ENCODE results near the gene FRA10AC1.
"Not testable (repeated sequence)": the region's sequence is repeated elsewhere in the genome, so short reads cannot be mapped to it uniquely, and the experiment has no call there.

Gene FRA10AC1

DNA sequence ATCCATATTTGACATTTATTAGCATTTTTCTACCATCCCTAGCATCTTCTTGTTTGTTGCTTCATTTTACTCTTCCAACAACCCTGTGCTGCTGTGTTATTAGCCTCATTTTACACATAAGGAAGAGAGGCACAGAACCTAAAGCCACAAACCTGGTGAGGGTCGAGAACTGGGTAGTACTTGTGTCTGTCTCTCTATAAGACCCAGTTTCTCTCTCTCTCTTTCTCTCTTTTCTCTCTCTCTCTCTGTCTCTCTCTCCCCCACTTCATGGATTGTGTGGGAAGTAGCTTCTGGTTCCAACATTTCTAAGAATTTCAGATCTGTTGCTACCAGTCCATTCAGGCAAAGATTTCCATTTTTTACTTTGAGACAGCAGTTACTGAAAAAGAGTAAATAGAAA lies 1.4 kb upstream of the FRA10AC1 start:
- DNase-seq (ENCODE audit: low read depth in 2 of 3, low spot score in 2 of 3), result no peak

DNA sequence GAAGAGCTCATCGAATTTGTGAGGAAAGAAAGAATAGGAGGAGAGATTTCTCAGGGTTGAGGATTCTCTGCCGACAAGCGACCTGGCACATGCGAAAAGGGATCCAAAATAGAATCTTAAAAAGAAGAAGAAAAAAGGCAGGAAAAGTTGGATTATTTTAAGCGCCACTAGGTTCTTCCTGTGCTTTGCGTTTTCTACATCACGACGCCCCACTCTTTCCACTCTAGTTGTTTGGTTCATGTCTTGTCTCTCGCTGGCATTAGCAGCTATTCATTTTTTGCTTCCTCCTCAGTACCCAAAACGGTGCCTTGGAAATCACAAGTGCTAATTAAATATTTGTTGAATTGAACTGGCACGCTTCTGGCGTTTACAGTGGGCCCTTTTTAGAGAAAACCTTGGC lies 674 bp upstream of the FRA10AC1 start:
- no peak for DNase-seq (ENCODE audit: low read depth in 2 of 3, low spot score in 2 of 3)

DNA sequence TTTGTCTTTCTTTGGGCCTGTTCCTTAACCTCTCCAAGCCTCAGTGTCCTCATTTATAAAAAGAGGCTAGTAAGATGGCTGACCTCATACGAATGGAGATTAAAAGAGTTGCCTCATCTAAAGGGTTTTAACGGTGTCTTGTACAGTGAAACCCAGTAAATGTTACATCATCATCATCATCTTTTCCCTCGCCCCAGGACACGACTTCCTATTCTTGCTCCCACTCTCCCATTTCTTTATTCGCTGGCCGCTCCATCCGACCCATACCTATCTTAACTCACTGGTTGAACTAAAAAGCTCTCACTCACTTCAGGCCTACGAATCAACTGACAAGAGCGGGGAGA lies 554 bp downstream of the FRA10AC1 start:
- no peak for DNase-seq (ENCODE audit: low read depth in 2 of 3, low spot score in 2 of 3)

DNA sequence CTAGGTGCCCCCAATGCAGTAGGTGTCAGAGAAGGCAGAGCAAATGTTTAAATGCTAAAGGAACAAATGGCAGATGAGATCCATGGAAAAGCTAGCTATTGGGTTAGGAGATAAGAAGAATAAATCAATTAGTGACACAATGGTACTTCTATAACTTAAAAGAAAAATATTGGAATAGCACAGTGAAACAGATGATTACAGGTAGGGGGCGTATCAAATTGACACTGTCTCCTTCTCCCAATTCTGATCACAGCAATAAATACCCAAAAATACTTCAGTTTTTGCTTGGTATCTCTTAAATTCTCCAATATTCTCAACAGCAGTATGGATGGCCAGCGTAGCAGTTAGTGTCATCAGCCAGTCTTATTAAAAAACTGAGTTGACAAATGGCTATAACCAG lies 5.2 kb downstream of the FRA10AC1 start:
- DNase-seq (ENCODE audit: low read depth in 2 of 3, low spot score in 2 of 3), result no peak

DNA sequence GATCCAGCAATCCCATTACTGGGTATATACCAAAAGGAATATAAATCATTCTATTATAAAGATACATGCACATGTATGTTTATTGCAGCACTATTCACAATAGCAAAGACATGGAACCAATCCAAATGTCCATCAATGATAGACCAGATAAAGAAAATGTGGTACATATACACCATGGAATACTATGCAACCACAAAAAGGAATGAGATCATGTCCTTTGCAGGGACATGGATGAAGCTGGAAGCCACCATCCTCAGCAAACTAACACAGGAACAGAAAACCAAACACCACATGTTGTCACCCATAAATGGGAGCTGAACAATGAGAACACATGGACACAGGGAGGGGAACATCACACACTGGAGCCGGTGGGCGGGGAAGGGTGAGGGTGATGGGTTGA lies 5.8 kb downstream of the FRA10AC1 start:
- DNase-seq (ENCODE audit: low read depth in 2 of 3, low spot score in 2 of 3), result not testable (repeated sequence)

DNA sequence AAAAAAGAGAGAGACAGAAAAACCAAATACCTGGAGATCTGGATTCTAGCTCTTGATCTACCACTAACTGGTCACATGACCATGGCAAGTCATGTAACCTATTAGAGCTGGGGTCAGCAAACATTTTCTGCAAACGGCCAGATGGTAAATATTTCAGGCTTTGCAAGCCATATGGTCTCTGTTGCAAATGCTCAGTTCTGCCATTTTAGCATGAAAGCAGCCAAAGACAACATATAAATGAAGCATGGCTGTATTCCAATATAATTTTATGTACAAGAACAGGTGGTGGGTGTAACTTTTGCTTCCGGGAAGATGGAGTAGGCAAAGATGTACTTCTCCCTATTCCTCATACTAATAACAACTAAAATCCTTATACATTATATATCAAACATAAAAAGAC lies 6.7 kb downstream of the FRA10AC1 start:
- no peak for DNase-seq (ENCODE audit: low read depth in 2 of 3, low spot score in 2 of 3)

DNA sequence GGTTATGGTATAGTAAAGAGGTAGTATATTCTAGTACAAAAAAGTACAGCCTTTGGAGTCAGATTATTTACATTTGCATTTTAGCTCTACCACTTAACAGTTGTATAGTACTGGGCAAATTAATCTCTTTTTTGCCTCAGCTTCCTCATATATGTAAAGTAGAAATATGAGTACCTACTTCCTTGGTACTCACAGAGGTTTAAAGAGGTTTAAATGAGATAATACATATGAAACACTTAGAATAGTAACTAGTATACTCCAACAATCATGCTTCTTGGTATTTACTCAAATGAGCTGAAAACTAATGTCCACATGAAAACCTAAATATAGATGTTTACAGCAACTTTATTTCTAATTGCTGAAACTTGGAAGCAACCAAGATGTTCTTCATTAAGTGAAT lies 14.7 kb downstream of the FRA10AC1 start:
- DNase-seq (ENCODE audit: low read depth in 2 of 3, low spot score in 2 of 3), result no peak

DNA sequence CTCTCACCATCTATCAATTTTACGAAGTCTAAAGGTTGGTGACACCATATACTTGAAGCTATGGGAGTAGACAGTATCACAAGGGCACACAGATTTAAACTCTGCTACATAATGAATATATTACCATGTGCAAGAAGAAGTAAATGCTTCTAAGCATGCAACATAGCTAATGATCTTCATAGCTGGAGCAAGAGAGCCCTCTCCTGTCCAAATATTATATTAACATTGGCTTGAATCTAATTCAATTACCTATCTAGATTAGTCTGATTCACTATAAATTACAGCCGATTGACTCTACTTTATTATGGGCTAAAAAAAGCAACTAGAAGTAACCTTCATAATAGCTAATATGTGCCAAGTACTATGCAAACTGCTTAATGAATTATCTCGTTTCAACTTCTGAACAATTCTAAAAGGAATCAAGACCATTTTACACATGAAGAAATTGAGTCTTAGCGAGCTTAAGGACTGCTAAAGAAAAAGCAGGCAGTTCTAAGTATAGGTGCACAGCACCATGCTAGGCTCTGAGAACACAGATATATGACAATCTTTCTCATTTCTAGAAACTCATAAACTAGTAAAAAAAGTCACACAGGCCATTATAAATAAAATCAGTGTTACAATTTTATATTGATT lies 21.9 kb downstream of the FRA10AC1 start:
- no peak for DNase-seq (ENCODE audit: low read depth in 2 of 3, low spot score in 2 of 3)

DNA sequence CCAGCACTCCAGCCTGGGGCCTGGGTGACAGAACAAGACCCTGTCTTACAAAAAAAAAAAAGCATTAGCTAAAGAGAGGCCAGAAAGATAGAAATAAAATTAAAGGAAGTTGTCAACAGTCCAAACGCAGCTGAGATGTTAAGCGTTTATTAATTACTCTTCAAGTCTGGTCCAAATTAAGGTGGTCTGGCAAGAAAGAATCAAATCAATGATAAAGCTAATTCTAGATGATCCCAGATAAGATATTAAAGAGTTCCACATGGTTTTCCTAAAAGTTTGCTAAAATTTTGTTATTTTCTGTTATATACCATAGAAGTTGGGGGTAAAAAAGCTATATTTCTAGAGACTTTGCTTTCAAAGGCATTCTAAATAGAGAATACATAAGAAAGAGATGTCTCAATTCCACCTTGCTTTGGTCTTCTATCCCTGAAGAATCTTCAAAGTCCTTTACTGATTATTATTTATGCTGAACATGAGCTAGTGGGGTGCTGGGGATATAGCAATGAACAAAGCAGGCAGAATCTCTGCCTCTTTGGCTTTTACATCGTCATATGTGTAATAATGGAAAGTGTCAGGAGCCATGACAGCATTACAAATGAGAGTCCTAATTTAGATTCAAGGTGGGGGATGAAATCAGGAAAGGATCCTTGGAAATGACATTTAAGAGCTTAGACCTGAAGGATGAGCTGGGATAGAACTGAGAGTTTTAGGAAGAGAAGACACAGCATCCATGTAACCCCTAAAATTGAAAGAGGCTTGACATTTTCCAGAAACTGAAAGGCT lies 23.4 kb downstream of the FRA10AC1 start:
- DNase-seq (ENCODE audit: low read depth in 2 of 3, low spot score in 2 of 3), result no peak

DNA sequence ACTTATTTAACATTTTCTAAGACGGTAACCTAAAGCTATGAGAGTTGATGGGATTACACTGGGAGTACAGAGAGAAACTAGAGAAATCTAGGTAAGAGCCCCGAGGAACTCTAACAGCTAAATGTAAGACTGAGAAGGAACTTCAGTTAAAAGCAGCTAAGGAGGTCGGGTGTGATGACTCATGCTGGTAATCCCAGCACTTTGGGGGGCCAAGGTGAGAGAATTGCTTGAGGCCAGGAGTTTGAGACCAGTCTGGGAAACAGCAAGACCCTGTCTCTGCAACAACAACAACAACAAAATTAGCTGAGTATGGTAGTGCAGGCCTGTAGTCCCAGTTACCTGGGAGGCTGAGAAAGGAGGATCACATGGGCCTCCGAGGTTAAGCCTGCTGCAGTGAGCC lies 24.0 kb downstream of the FRA10AC1 start:
- DNase-seq (ENCODE audit: low read depth in 2 of 3, low spot score in 2 of 3), result no peak

DNA sequence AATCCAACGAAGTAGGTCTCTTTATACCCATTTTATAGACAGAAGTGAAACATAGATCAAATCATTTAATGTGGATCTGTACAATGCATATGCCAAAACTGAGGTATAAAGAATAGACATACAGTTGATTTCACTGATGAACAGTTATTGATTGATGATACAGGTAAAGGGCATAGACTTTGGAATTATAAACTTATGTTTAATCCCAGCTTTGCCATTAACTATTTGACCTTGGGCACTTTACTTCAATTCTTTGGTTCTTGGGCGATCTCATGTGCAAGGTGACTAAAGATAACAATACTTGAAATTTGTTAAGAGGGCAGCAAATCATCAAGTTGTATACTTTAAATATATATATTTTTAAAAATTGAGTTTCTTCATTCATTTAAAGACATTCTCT lies 28.6 kb downstream of the FRA10AC1 start:
- no peak for DNase-seq (ENCODE audit: low read depth in 2 of 3, low spot score in 2 of 3)

DNA sequence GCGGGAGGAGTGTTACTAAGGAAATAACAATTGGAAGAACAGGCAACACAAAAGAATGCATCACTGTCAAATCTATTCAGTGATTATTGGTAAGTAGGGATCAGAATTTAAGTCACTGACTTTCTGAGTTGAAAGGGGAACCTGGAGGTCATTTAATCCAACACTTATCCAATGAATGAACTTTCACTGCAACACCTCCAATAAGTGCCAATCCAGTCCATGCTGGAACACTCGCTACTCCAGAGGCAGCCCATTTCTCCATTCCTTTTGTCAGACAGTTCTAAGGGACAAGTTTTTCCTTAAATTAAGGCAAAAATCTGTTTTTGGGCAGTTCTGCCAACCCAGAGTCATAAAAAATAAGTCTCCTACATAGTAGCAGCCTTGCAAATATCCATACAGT lies 29.5 kb downstream of the FRA10AC1 start:
- no peak for DNase-seq (ENCODE audit: low read depth in 2 of 3, low spot score in 2 of 3)

DNA sequence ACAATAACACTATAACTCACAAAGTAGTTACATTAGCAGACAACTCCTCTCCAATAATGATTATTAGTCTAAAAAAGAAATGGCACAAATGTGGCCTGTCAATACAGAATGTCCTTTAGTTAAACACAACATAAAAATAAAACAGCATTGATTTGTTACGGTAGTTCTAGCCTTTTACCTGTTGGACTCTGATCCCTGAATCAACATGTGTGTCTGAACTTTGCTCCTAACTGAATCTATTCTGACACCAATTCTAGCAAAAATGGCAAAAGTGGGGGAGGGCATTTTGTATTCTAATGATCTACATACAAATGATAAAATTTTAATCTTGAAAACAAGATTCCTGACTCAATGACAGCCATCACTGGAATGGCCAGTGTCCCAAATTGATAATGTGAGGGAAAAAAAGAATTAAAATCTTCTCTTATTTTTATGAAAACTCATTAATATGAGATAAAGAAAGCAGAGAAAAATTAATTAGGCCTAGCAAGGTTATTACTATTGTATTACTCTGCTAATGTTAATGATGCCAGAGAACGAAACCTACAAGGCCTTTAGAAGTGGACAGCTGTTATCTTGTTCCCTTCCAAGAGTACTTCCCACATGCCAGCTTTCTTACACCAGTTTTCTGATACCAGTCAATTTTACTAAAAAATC lies 30.2 kb downstream of the FRA10AC1 start:
- DNase-seq (ENCODE audit: low read depth in 2 of 3, low spot score in 2 of 3), result no peak

DNA sequence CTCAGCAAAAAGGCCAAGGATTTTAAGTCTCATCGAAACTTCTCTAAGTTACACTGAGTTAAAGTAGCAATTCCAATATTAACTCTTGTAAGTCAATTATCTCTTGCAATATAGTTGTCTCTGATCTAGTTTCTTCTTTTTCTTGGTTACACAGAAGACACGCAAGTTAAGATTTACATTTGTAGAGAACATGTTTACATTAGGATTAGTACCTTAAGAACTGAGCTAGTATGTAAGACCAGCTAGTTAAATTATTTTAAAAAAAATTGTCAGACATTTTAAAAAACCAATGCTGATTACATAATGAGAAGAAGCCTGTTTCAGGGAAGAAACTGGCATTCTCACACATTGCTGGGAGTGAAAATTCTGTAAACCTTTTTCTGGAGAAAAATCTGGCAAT lies 31.4 kb downstream of the FRA10AC1 start:
- no peak for DNase-seq (ENCODE audit: low read depth in 2 of 3, low spot score in 2 of 3)

DNA sequence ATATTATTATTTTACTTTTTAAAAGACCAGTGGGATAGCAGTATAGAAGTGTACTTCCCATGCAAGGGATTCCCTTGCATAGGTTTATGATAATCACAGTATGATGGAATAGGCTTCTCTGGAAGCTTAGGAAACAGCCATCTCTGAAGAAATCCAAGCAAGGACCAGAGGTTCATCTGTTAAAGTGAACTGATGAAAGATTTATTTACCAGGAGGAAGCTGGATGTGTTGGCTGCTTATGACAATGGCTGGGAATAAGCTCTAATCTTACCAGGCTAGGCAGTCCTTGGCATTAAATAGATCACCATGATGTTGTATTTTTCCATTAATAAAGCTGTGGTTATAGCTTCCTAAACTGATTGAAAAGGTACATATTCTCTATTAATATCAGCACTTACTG lies 32.0 kb downstream of the FRA10AC1 start:
- no peak for DNase-seq (ENCODE audit: low read depth in 2 of 3, low spot score in 2 of 3)

DNA sequence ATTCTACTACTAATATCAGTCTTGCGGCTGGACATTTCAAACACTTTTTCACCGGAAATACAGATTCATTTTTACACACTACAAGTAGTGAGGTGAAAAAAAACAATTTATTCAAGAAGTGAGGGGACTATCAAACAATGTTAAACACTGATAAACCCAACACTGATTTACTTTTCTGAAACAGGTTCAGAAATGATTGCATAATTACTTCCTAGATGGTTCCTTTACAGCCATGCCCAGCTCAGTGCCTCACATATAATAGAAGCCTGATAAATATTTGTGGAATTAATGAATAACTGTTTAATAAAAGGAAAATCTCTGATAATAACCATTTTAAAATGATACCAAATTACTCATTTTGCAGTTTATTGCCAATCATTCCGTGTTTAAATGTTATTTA lies 34.6 kb downstream of the FRA10AC1 start:
- no peak for DNase-seq (ENCODE audit: low read depth in 2 of 3, low spot score in 2 of 3)

DNA sequence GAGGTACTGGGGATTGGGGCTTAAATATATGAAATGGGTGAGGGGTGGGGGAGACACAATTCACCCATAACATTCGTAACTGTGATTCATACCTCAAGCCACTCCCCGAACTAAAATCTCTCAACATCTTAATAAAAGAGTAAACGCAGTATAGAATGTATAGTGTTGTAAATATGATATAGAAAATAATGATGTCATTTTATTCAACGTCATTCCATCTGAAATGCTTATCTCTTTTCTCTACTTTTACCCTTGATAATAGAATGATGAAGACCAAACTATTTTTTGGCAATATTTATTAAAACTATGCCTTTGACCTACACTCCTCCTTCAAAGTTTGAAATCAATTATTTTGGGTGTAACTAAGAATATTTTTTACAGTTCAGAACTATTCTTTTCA lies 36.4 kb downstream of the FRA10AC1 start:
- no peak for DNase-seq (ENCODE audit: low read depth in 2 of 3, low spot score in 2 of 3)

DNA sequence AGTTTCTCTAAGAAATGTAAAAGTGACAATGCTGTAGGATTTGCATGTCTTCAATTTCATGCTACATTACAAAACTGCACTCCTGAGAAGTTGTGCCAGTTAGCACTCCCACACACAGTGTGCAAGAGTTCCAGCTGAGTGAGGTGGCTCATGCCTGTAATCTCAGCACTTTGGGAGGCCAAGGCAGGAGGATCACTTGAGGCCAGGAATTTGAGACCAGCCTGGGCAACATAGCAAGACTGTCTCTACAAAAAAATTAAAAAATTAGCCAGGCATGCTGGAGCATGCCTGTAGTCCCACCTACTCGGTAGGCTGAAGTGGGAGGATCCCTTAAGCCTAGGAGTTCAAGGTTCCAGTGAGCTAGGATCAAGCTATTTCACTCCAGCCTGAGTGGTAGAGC lies 44.6 kb downstream of the FRA10AC1 start:
- DNase-seq (ENCODE audit: low read depth in 2 of 3, low spot score in 2 of 3), result no peak

DNA sequence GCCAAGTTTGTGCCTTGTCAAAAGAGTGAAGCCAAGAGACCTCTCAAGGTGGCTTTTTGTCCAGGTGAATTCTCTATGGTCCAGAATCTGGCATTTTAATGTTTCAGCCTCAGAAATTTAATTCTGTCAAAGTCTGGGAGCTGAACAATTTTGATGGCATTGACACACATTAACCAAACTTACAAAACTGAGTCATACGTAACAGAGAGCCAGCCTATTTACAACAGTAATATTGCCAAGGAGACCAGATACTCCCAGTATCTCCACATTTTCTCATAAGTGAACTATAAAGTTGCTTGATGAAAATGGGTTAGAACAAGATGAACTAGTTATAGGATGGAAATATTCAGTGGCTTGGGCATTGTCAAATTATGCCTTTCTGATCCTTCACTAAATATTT lies 46.2 kb downstream of the FRA10AC1 start:
- no peak for DNase-seq (ENCODE audit: low read depth in 2 of 3, low spot score in 2 of 3)

DNA sequence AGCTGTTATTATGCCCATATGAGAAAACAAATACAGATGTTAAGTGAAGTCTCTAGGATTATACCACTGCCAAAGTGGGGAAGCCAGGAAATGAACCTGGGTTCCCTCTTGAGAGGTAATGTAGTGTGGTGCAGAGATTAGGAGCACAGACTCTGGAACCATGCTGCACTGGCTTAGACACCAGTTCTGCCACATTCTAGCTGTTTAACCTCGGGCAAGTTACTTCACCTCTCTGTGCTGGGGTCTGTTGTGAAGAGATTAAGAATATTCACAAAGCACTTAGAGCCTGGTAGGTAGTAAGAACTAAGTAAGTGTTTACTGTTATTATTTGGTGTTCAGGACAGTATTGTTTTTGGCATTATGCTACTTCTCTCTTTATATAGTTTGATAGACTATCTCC lies 48.2 kb downstream of the FRA10AC1 start:
- no peak for DNase-seq (ENCODE audit: low read depth in 2 of 3, low spot score in 2 of 3)

DNA sequence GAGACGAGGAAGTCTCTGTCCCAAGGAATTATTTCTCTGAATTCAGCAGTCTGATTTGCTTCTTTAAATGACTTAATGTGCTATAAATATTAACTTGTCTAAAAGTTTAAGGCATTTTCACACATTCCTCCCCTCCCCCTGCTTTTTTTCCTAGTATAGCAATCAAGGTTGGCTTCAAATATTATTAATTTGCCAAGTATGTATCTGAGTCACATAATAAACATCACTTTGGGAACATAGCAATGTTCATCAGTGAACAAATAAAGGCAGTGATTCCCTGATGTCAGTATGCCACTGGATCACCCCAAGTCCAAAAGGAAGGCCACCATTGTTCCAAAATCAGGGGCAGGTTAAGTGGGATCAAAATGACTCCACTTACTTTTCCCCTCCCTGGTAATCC lies 49.5 kb downstream of the FRA10AC1 start:
- DNase-seq (ENCODE audit: low read depth in 2 of 3, low spot score in 2 of 3), result no peak

DNA sequence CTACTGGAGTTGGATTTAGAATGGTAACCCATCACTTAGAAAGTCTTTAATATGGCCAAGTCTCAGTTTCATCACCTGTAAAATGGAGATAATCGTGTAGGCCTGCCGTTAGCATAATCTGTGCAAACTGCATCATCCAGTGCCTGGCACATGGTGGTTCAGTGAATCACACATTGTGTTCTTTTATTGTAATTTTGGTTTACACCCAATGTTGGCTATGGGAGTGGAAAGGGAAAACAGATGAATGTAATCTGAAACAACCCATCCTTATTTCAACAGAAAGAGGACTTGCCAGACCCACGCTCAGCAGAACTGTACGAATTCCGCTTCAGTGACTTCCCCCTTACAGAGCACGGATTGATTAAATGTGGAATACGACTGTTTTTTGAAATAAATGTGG lies 62.6 kb downstream of the FRA10AC1 start:
- DNase-seq (ENCODE audit: low read depth in 2 of 3, low spot score in 2 of 3), result no peak
